Thyroid gland (tissue), 4 donors: Measurements from ENCODE around the gene SYPL2.

ENCODE experiments used
- POLR2A ChIP-seq, 2 donors: fragments of 450-650 bp; IDR thresholded peaks; one replicate each; pipeline ENCODE4 v1.6.1; 2017; ENCODE audit warnings: antibody characterized with exemption in 2 of 2, mild to moderate bottlenecking in 2 of 2, moderate library complexity in 1 of 2
- TF ChIP-seq, protein P1 (sequence below), 6 experiments: fragments of 200-600 bp in 3 of 6; fragments of 450-650 bp in 3 of 6; sonication (generic) in 3 of 6; IDR thresholded peaks; one replicate each; pipeline ENCODE4 v1.5.1; 2016 to 2019; ENCODE audit warnings: antibody characterized with exemption in 6 of 6, mild to moderate bottlenecking in 2 of 6, inconsistent platforms in 1 of 6, moderate library complexity in 1 of 6

DNA sequence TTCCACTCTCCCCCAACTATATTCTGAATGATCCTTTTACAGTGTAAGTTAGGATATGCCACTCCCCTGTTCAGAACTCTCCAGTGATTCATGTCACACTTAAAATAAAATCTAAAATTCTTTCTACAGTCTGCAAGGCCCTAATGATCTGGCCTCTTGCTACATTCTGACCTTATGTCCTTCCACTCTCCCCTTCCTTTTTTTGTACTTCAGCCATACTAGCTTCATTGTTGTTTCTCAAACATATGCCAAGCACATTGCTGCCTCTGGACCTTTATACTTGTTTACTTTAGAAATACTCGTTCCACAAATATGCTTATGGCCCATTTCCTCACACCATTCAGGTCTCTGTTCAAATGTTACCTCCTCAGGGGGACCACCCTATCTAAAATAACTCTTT lies 25.3 kb upstream of the SYPL2 start:
- TF ChIP-seq, protein P1, sequence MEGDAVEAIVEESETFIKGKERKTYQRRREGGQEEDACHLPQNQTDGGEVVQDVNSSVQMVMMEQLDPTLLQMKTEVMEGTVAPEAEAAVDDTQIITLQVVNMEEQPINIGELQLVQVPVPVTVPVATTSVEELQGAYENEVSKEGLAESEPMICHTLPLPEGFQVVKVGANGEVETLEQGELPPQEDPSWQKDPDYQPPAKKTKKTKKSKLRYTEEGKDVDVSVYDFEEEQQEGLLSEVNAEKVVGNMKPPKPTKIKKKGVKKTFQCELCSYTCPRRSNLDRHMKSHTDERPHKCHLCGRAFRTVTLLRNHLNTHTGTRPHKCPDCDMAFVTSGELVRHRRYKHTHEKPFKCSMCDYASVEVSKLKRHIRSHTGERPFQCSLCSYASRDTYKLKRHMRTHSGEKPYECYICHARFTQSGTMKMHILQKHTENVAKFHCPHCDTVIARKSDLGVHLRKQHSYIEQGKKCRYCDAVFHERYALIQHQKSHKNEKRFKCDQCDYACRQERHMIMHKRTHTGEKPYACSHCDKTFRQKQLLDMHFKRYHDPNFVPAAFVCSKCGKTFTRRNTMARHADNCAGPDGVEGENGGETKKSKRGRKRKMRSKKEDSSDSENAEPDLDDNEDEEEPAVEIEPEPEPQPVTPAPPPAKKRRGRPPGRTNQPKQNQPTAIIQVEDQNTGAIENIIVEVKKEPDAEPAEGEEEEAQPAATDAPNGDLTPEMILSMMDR (IDR thresholded peaks at IDR 0.05) = no peak
- TF ChIP-seq POLR2A (IDR thresholded peaks at IDR 0.05) = no peak
